K562 (cell line): ENCODE results near the gene PILRA. TPM values are rescaled to one million over a fixed set of nuclear protein-coding genes. Genes with fewer than 3 reads are reported as not detected.

Experiments used
- ATAC-seq: fragments of 200-7000 bp; cut with Tn5 transposase; 3 replicates; pipeline ENCODE4 v1.9.1; 2020; ENCODE audit warnings: moderate library complexity
- BruUV-seq: library from RNA; stranded (reverse); fragments of 400-500 nt; replicated peaks from 2 replicates; lab custom pipeline; 2021; lab: Mats Ljungman, UMichigan
- CTCF ChIA-PET: fragments of 300-600 bp; formaldehyde crosslinking; extraction: SDS; loops from one replicate; lab custom pipeline; 2021; ENCODE audit warnings: low intra/inter-chr PET ratio; lab: Yijun Ruan, JAX
- POLR2A ChIA-PET: fragments of 300-600, 350-650 bp; sonication (Branson Sonifier 250); formaldehyde crosslinking; extraction: SDS; loops from one replicate; lab custom pipeline; 2021; ENCODE audit warnings: antibody characterized with exemption, inconsistent platforms; lab: Yijun Ruan, JAX
- DNase-seq, 4 experiments: peaks; one replicate each; pipeline versions ENCODE4 v3.0.0 to v3.0.0-alpha.2; 2011 to 2018; ENCODE audit warnings: low spot score in 3 of 4, mixed read lengths in 3 of 4; ENCODE audit errors: extremely low read depth in 1 of 4
- FAIRE-seq: peaks from 2 replicates; lab custom pipeline; 2011; peaks lifted over from hg19 to GRCh38; lab: Jason Lieb, UNC
- H2AFZ ChIP-seq: 2 replicates; pipeline ENCODE4 v1.6.0; 2011; ENCODE audit warnings: low read depth, low read length, control low read depth, inconsistent platforms
- H3K27ac ChIP-seq: fragments of 200-600 bp; 3 replicates; pipeline ENCODE4 v1.8.0; 2011; ENCODE audit warnings: low read depth, mild to moderate bottlenecking, control low read depth, inconsistent platforms, low read length, moderate library complexity, mixed read lengths; ENCODE audit errors: extremely low read depth
- H3K27me3 ChIP-seq, 2 experiments: fragments of 300-600 bp in 1 of 2; 2 replicates in 1 of 2; 3 replicates in 1 of 2; pipeline versions ENCODE4 v1.6.0 to v1.8.0; 2011; ENCODE audit warnings: inconsistent platforms in 2 of 2, low read length in 2 of 2, mild to moderate bottlenecking in 1 of 2, mixed read lengths in 1 of 2, moderate library complexity in 1 of 2; ENCODE audit not compliant: control insufficient read depth in 2 of 2, insufficient read depth in 2 of 2
- H3K36me3 ChIP-seq: fragments of 300-600 bp; 3 replicates; pipeline ENCODE4 v1.8.0; 2011; ENCODE audit warnings: mild to moderate bottlenecking, low read length, inconsistent platforms; ENCODE audit not compliant: control insufficient read depth, insufficient read depth
- H3K4me1 ChIP-seq, 2 experiments: fragments of 200-600 bp in 1 of 2; replicated peaks in 1 of 2; 2 replicates in 1 of 2; 3 replicates in 1 of 2; pipeline versions ENCODE4 v1.5.1 to v1.8.0; 2011; ENCODE audit warnings: inconsistent platforms in 2 of 2, low read length in 2 of 2, mild to moderate bottlenecking in 1 of 2, mixed read lengths in 1 of 2, moderate library complexity in 1 of 2; ENCODE audit not compliant: control insufficient read depth in 2 of 2, insufficient read depth in 2 of 2
- H3K4me2 ChIP-seq: 2 replicates; pipeline ENCODE4 v1.6.1; 2011; ENCODE audit warnings: low read length, control low read depth, inconsistent platforms, mixed read lengths; ENCODE audit not compliant: insufficient read depth
- H3K4me3 ChIP-seq: fragments of 200-600 bp; sonication (generic), shearing (Covaris generic); 2 replicates; pipeline ENCODE4 v1.5.1; 2016; ENCODE audit warnings: control low read depth, inconsistent platforms
- H3K79me2 ChIP-seq: fragments of 200-600 bp; 3 replicates; pipeline ENCODE4 v1.8.0; 2011; ENCODE audit warnings: low read length, inconsistent platforms; ENCODE audit not compliant: control insufficient read depth, insufficient read depth
- H3K9ac ChIP-seq, 2 experiments: 2 replicates each; pipeline versions ENCODE4 v1.6.0 to v1.6.1; 2011; ENCODE audit warnings: low read depth in 2 of 2, low read length in 2 of 2, control low read depth in 1 of 2, inconsistent platforms in 1 of 2, mild to moderate bottlenecking in 1 of 2, mixed read lengths in 1 of 2; ENCODE audit not compliant: insufficient read depth in 1 of 2
- H3K9me1 ChIP-seq: one replicate; pipeline ENCODE4 v1.6.0; 2011; ENCODE audit warnings: inconsistent platforms, mild to moderate bottlenecking, low read length, moderate library complexity; ENCODE audit not compliant: control insufficient read depth, insufficient read depth
- H3K9me3 ChIP-seq: replicated peaks from 2 replicates; pipeline ENCODE4 v1.5.1; 2011; ENCODE audit warnings: low read depth, low read length, inconsistent platforms; ENCODE audit not compliant: control insufficient read depth, insufficient read depth
- H4K20me1 ChIP-seq: replicated peaks from 2 replicates; pipeline ENCODE4 v1.6.1; 2011; ENCODE audit warnings: low read length, inconsistent platforms, mixed read lengths; ENCODE audit not compliant: control insufficient read depth, insufficient read depth
- ATF7 ChIP-seq: fragments of 450-650 bp; IDR thresholded peaks from 2 replicates; pipeline ENCODE4 v1.7.1; 2014; ENCODE audit warnings: mild to moderate bottlenecking, moderate library complexity
- ESRRA ChIP-seq: fragments of 450-650 bp; IDR thresholded peaks from 2 replicates; pipeline ENCODE4 v1.6.1; 2014; ENCODE audit warnings: low read depth, mild to moderate bottlenecking, moderate library complexity, borderline replicate concordance
- FOXJ3 ChIP-seq: sonication (generic); formaldehyde crosslinking; IDR thresholded peaks from 2 replicates; pipeline ENCODE4 v1.4.0; 2020; ENCODE audit warnings: mild to moderate bottlenecking, missing genetic modification reagents
- MEIS2 ChIP-seq: fragments of 450-650 bp; IDR thresholded peaks from 2 replicates; pipeline ENCODE4 v1.6.1; 2014; ENCODE audit warnings: mild to moderate bottlenecking; ENCODE audit not compliant: partially characterized antibody
- SREBF1 ChIP-seq: fragments of 150-350 bp; IDR thresholded peaks from 2 replicates; pipeline ENCODE4 v1.6.1; 2014; ENCODE audit warnings: antibody characterized with exemption, low read depth, low read length, borderline replicate concordance
- SUPT5H ChIP-seq: fragments of 450-650 bp; IDR thresholded peaks from 2 replicates; pipeline ENCODE4 v1.6.1; 2016
- ZFP36 ChIP-seq: fragments of 150-350 bp; IDR thresholded peaks from 2 replicates; pipeline ENCODE4 v1.6.1; 2018; ENCODE audit warnings: low read length, low read depth; ENCODE audit not compliant: partially characterized antibody
- ZNF217 ChIP-seq: sonication (generic); formaldehyde crosslinking; IDR thresholded peaks from 2 replicates; pipeline ENCODE4 v1.8.0; 2022; ENCODE audit warnings: mild to moderate bottlenecking, missing genetic modification reagents
- ZNF23 ChIP-seq: fragments of 250-450 bp; sonication (Bioruptor Pico); IDR thresholded peaks from 2 replicates; pipeline ENCODE4 v1.4.0; 2020; ENCODE audit warnings: mild to moderate bottlenecking
- WGBS: fragments of 100-300 bp; shearing (Covaris generic); methylation state at CpG from one replicate; pipeline ENCODE4 v1.1.6; 2016; ENCODE audit warnings: low coverage, mixed read lengths; ENCODE audit not compliant: insufficient coverage; ENCODE audit errors: missing lambda C conversion rate; 5-methylcytosine and 5-hydroxymethylcytosine counted together
- in situ Hi-C: fragments of 300-500 bp; cut with MboI; formaldehyde crosslinking; loops from 4 replicates; pipeline ENCODE4 v1.15.0; 2018; ENCODE audit warnings: inconsistent platforms, mixed read lengths
- intact Hi-C: fragments of 100-400 bp; cut with micrococcal nuclease; formaldehyde crosslinking; loops from 2 replicates; pipeline ENCODE4 v1.14.2; 2022
- polyA plus RNA-seq, 8 experiments: library from polyadenylated mRNA; depleted of rRNA in 4 of 8; stranded (reverse) in 5 of 8; unstranded in 3 of 8; fragments of >200 nt; fragmentation: Nextera tagmentation in 2 of 8; fragmentation: Illumina TruSeq in 1 of 8; extraction: Ambion mirVana in 2 of 8; extraction: Trizol in 1 of 8; gene quantifications; 2 replicates each; pipeline versions ENCODE4 v1.2.1 to v1.2.3, GENCODE V29; 2011 to 2014; ENCODE audit warnings: inconsistent platforms in 1 of 8, missing spikeins in 1 of 8
- total RNA-seq, 7 experiments: library from RNA; depleted of rRNA in 6 of 7; stranded (reverse); fragments of >200 nt in 6 of 7; fragmentation: Illumina TruSeq in 2 of 7; extraction: Trizol in 2 of 7; gene quantifications; 2 replicates each; pipeline versions ENCODE4 v1.2.1 to v1.2.3, GENCODE V29; 2011 to 2021; ENCODE audit warnings: low replicate concordance in 1 of 7
- TF ChIP-seq, protein P1 (sequence below): fragments of 450-650 bp; formaldehyde crosslinking; IDR thresholded peaks from 2 replicates; pipeline ENCODE4 v1.4.0; 2022; ENCODE audit warnings: missing genetic modification characterization
- TF ChIP-seq, protein P2 (sequence below): IDR thresholded peaks from 3 replicates; pipeline ENCODE4 v1.6.1; 2011; ENCODE audit warnings: borderline replicate concordance, mild to moderate bottlenecking, moderate library complexity; ENCODE audit not compliant: insufficient read length; ENCODE audit errors: extremely low read depth
- TF ChIP-seq, protein P3 (sequence below), 2 experiments: IDR thresholded peaks; 2 replicates each; pipeline ENCODE4 v1.6.1; 2011; ENCODE audit warnings: borderline replicate concordance in 1 of 2, control low read depth in 1 of 2, low read depth in 1 of 2, low read length in 1 of 2, mild to moderate bottlenecking in 1 of 2, mixed read lengths in 1 of 2, moderate library complexity in 1 of 2; ENCODE audit not compliant: insufficient read depth in 1 of 2, insufficient read length in 1 of 2, poor library complexity in 1 of 2, severe bottlenecking in 1 of 2; ENCODE audit errors: extremely low read depth in 1 of 2
- TF ChIP-seq, protein P4 (sequence below): IDR thresholded peaks from 2 replicates; pipeline ENCODE4 v1.6.1; 2016; ENCODE audit warnings: missing genetic modification characterization, missing compliant biosample characterization

PILRA gene
- total and polyA plus RNA-seq, 9 of the 15 experiments (the other 6 are each of a cell fraction or from before 2014, with no cell fraction given) = 0.13 to 1.8 (median 0.62) TPM

DNA sequence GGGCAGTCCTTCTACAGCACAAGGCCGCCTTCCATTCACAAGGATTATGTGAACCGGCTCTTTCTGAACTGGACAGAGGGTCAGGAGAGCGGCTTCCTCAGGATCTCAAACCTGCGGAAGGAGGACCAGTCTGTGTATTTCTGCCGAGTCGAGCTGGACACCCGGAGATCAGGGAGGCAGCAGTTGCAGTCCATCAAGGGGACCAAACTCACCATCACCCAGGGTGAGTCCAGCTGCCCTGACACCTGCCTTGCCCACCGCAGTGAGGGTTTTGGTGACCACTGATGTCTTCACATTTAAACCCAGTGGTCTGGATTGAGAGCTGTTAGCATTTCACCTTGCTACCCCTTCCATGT is 14.5 kb upstream of the PILRA start (continued):
- no peak for TF ChIP-seq ESRRA
- TF ChIP-seq FOXJ3 = no peak

DNA sequence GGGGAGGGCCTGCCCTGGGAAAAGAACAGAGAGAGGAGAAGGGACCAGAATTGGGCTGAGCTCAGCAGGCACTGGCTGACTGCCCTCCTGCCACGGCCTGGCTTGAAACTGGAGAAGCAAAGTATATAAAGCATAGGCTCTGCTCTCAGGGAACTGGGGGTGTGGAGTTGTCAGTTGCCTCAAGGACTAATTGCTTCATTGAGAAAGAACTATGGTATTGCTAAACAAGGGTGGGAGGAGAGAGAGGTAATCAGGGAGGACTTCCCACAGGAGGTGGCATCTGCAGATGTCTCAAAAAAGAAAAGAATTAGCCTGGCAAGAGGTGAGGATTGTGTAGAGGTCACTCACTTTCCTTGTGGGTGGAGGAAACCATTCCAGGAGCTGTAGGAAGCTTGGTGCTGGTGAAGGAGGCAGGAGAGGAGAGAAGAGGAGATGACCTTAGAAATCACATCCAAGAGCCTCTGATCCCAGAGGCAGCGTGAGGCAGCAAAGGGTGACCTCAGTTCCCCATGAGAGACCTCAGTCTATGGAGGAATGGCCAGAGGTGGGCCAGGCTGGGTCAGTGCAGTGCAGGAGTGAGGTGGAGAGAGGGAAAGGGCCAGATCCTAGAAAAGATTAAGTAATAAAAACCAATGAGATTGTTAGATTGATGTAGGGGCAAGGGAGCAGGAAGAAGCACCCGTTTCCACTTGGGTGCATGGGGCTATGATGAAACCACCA is 13.0 kb upstream of the PILRA start:
- Histone ChIP-seq H3K4me3 (no peak overlapping the region), H3K27me3 (no peaks in the 10 kb centered on the region), H3K9me1 (peaks cover 4% of the 10 kb centered on the region), H4K20me1 (peaks cover 6% of the 10 kb centered on the region; the same call in 1 of the 2 replicates), H3K79me2 (no peaks in the 10 kb centered on the region), H3K4me1 (peaks cover 4 to 7% of the 10 kb centered on the region in 2 experiments; a peak in 2 of 5 replicates), H3K4me2 (no peak overlapping the region), H2AFZ (no peak overlapping the region), H3K27ac (no peak overlapping the region), H3K36me3 (peaks cover 90% of the 10 kb centered on the region), H3K9ac (no peak overlapping the region), H3K9me3 (no peaks in the 10 kb centered on the region)
- no TSS peak for BruUV-seq
- CTCF ChIA-PET = no interaction called here
- ATAC-seq (no peak), FAIRE-seq (no peak), DNase-seq (no peak)
- in situ Hi-C loops = no loop called here
- POLR2A ChIA-PET = interaction anchor here (0.9 to 2.1 kb wide), 2 partner anchors 8 to 15 kb away, joined by 3 to 7 read pairs; no protein-coding TSS in a partner anchor
- WGBS = 87% methylated on average over 3 of the region's 3 CpGs
- intact Hi-C loops = no loop called here
- TF ChIP-seq SUPT5H (peak; percentile 62), ZFP36 (peak; percentile 98), MEIS2 (no peak), ZNF217 (CRISPR knock-in tag) (no peak), ATF7 (no peak), SREBF1 (no peak), ZNF23 (CRISPR knock-in tag) (no peak)
- TF ChIP-seq, protein P1, sequence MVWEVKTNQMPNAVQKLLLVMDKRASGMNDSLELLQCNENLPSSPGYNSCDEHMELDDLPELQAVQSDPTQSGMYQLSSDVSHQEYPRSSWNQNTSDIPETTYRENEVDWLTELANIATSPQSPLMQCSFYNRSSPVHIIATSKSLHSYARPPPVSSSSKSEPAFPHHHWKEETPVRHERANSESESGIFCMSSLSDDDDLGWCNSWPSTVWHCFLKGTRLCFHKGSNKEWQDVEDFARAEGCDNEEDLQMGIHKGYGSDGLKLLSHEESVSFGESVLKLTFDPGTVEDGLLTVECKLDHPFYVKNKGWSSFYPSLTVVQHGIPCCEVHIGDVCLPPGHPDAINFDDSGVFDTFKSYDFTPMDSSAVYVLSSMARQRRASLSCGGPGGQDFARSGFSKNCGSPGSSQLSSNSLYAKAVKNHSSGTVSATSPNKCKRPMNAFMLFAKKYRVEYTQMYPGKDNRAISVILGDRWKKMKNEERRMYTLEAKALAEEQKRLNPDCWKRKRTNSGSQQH (CRISPR knock-in tag) = no peak
- TF ChIP-seq, protein P2, sequence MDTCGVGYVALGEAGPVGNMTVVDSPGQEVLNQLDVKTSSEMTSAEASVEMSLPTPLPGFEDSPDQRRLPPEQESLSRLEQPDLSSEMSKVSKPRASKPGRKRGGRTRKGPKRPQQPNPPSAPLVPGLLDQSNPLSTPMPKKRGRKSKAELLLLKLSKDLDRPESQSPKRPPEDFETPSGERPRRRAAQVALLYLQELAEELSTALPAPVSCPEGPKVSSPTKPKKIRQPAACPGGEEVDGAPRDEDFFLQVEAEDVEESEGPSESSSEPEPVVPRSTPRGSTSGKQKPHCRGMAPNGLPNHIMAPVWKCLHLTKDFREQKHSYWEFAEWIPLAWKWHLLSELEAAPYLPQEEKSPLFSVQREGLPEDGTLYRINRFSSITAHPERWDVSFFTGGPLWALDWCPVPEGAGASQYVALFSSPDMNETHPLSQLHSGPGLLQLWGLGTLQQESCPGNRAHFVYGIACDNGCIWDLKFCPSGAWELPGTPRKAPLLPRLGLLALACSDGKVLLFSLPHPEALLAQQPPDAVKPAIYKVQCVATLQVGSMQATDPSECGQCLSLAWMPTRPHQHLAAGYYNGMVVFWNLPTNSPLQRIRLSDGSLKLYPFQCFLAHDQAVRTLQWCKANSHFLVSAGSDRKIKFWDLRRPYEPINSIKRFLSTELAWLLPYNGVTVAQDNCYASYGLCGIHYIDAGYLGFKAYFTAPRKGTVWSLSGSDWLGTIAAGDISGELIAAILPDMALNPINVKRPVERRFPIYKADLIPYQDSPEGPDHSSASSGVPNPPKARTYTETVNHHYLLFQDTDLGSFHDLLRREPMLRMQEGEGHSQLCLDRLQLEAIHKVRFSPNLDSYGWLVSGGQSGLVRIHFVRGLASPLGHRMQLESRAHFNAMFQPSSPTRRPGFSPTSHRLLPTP = peak; percentile 28
- TF ChIP-seq, protein P3, sequence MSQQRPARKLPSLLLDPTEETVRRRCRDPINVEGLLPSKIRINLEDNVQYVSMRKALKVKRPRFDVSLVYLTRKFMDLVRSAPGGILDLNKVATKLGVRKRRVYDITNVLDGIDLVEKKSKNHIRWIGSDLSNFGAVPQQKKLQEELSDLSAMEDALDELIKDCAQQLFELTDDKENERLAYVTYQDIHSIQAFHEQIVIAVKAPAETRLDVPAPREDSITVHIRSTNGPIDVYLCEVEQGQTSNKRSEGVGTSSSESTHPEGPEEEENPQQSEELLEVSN (IDR thresholded peaks at IDR 0.05; ENCODE audit: borderline replicate concordance in 1 of 2, extremely low read depth in 1 of 2, insufficient read depth in 1 of 2, insufficient read length in 1 of 2, low read depth in 1 of 2, low read length in 1 of 2, poor library complexity in 1 of 2, severe bottlenecking in 1 of 2) = no peak
- TF ChIP-seq, protein P4, sequence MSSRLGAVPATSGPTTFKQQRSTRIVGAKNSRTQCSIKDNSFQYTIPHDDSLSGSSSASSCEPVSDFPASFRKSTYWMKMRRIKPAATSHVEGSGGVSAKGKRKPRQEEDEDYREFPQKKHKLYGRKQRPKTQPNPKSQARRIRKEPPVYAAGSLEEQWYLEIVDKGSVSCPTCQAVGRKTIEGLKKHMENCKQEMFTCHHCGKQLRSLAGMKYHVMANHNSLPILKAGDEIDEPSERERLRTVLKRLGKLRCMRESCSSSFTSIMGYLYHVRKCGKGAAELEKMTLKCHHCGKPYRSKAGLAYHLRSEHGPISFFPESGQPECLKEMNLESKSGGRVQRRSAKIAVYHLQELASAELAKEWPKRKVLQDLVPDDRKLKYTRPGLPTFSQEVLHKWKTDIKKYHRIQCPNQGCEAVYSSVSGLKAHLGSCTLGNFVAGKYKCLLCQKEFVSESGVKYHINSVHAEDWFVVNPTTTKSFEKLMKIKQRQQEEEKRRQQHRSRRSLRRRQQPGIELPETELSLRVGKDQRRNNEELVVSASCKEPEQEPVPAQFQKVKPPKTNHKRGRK (tag) = no peak
